Measurements from ENCODE around the gene CCDC17. TPM values are rescaled to one million over a fixed set of nuclear protein-coding genes. Genes with fewer than 3 reads are reported as not detected.

CCDC17 gene
- polyA plus RNA-seq, 1 donor: 1.8 TPM

GRCh38 chr1:45583264-45583665 is 40.6 kb downstream of the CCDC17 start:
- DNase-seq: peak; percentile 98

GRCh38 chr1:45574105-45574626 is 49.7 kb downstream of the CCDC17 start:
- no peak for DNase-seq

DNA sequence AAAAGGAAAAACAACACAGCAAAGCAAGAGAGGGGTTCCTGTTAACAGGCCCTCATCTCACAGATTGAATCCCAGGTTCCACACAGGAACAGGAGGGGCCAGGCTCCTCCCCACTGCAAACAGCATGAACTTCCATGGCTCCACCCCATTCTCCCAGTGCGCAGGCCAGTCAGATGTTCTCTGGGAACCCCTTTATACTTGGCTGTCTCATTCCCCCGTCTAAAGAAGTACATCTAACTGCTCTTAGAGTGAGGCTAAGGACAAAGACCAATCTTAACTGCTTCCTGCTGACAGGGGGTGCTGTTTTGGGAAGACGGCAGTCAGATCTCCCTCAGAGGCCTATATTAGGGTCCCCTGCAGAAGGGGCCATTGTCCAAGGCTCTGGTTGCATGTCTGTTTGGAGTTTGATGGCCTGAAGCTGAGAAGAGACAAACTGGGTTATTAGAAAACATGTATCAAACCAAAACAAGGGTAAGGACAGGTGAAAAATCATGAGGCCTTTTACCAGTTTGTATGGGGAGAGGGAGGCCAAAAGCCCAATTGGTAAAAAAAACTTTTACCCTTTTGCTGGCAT is 50.5 kb downstream of the CCDC17 start:
- no peak for DNase-seq

DNA sequence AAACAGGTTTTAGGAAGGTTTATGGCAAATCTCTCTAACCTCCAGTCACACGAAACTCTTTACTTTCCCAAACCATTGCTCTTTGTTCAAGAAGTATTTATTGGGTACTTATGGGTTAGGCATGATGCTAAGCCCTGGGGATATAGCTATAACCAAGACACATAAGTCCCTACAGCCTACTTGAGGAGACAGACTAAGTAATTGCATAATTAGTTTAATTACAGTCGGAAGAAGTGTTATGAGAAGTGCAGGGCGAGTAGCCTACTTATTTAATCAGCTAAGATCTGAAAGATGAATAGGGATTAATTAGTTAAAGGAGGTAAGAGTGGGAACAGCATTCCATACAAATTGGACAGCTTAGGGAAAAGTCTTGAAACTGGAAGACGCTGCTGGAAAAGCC is 53.2 kb downstream of the CCDC17 start:
- DNase-seq: no peak

Other genes starting within 250 kb of the CCDC17 start
- gene TESK2, start 132.9 kb downstream of the CCDC17 start, polyA plus RNA-seq (ENCODE audit: insufficient read length): 2.1 TPM
- gene CCDC163, start 124.0 kb downstream of the CCDC17 start, polyA plus RNA-seq (ENCODE audit: insufficient read length): 1.0 TPM
- 8.7 TPM for gene MMACHC, start 123.8 kb downstream of the CCDC17 start, polyA plus RNA-seq (ENCODE audit: insufficient read length)
- 129 TPM for gene PRDX1, start 102.2 kb downstream of the CCDC17 start, polyA plus RNA-seq (ENCODE audit: insufficient read length)
- 77.2 TPM for gene AKR1A1, start 73.2 kb downstream of the CCDC17 start, polyA plus RNA-seq (ENCODE audit: insufficient read length)
- gene NASP, start 40.0 kb downstream of the CCDC17 start, polyA plus RNA-seq (ENCODE audit: insufficient read length): 139 TPM
- gene GPBP1L1, start 62.5 kb upstream of the CCDC17 start, polyA plus RNA-seq (ENCODE audit: insufficient read length): 66.9 TPM
- 30.4 TPM for gene TMEM69, start 64.1 kb upstream of the CCDC17 start, polyA plus RNA-seq (ENCODE audit: insufficient read length)
- 18.8 TPM for gene IPP, start 126.6 kb upstream of the CCDC17 start, polyA plus RNA-seq (ENCODE audit: insufficient read length)
- gene MAST2, start 179.6 kb upstream of the CCDC17 start, polyA plus RNA-seq (ENCODE audit: insufficient read length): 96.2 TPM

Measured in hindlimb muscle (tissue), 1 donor.